Thoracic aorta (tissue), 2 donors: ENCODE data around the gene EHMT1. TPM values are rescaled to one million over a fixed set of nuclear protein-coding genes. Genes with fewer than 3 reads are reported as not detected.
A peak's percentile ranks its signal among the peaks of the same experiment; 100 is the strongest.
"Not testable (repeated sequence)": the region's sequence is repeated elsewhere in the genome, so short reads cannot be mapped to it uniquely, and the experiment has no call there.

ENCODE experiments used
- ATAC-seq: fragments of 150-250 bp; one replicate; pipeline ENCODE4 v1.8.0; 2017; ENCODE audit warnings: low read depth; ENCODE audit not compliant: insufficient number of reproducible peaks, low FRiP score
- DNase-seq: peaks from one replicate; pipeline ENCODE4 v3.0.0-alpha.2; 2020; ENCODE audit warnings: low spot score
- H3K27ac ChIP-seq, 2 donors: fragments of 200-600 bp; sonication (generic); 1 replicate in 1 of 2; 2 replicates in 1 of 2; pipeline ENCODE4 v1.5.1; 2016; ENCODE audit warnings: mild to moderate bottlenecking in 2 of 2, moderate library complexity in 2 of 2
- H3K27me3 ChIP-seq: fragments of 200-600 bp; sonication (generic); replicated peaks from 2 replicates; pipeline ENCODE4 v1.6.0; 2016; ENCODE audit warnings: mild to moderate bottlenecking; ENCODE audit not compliant: insufficient read depth
- H3K36me3 ChIP-seq: fragments of 200-600 bp; sonication (generic); one replicate; pipeline ENCODE4 v1.5.1; 2016
- H3K4me1 ChIP-seq, 2 donors: fragments of 200-600 bp; sonication (generic); 1 replicate in 1 of 2; 2 replicates in 1 of 2; pipeline versions ENCODE4 v1.5.1 to v1.6.0; 2016; ENCODE audit warnings: low read depth in 2 of 2, mild to moderate bottlenecking in 1 of 2; ENCODE audit not compliant: control insufficient read depth in 1 of 2
- H3K4me3 ChIP-seq: fragments of 200-600 bp; sonication (generic); 2 replicates; pipeline ENCODE4 v1.5.1; 2016; ENCODE audit warnings: mild to moderate bottlenecking
- H3K9me3 ChIP-seq: fragments of 200-600 bp; sonication (generic); 2 replicates; pipeline ENCODE4 v1.5.1; 2016
- total RNA-seq, 2 donors: library from RNA; depleted of rRNA; stranded (reverse); fragments of >200 nt; gene quantifications; one replicate each; pipeline versions ENCODE4 v1.1.0 to v1.2.3, GENCODE V29; 2016
- TF ChIP-seq, protein P1 (sequence below): fragments of 200-600 bp; sonication (generic); IDR thresholded peaks from one replicate; pipeline ENCODE4 v1.5.1; 2019; ENCODE audit warnings: antibody characterized with exemption

The EHMT1 gene
- total RNA-seq, 2 donors from 2014 or later = 67.6 to 150 TPM

GRCh38 chr9:137875354-137875753 lies 256.5 kb downstream of the EHMT1 start:
- peaks cover 0 to 6% of the 10 kb centered on the region in 2 donors for H3K4me1 ChIP-seq
- TF ChIP-seq, protein P1, sequence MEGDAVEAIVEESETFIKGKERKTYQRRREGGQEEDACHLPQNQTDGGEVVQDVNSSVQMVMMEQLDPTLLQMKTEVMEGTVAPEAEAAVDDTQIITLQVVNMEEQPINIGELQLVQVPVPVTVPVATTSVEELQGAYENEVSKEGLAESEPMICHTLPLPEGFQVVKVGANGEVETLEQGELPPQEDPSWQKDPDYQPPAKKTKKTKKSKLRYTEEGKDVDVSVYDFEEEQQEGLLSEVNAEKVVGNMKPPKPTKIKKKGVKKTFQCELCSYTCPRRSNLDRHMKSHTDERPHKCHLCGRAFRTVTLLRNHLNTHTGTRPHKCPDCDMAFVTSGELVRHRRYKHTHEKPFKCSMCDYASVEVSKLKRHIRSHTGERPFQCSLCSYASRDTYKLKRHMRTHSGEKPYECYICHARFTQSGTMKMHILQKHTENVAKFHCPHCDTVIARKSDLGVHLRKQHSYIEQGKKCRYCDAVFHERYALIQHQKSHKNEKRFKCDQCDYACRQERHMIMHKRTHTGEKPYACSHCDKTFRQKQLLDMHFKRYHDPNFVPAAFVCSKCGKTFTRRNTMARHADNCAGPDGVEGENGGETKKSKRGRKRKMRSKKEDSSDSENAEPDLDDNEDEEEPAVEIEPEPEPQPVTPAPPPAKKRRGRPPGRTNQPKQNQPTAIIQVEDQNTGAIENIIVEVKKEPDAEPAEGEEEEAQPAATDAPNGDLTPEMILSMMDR = no peak
- H3K27me3 ChIP-seq = no peaks in the 10 kb centered on the region
- no peaks in the 10 kb centered on the region for H3K36me3 ChIP-seq
- H3K4me3 ChIP-seq = no peak overlapping the region
- H3K9me3 ChIP-seq = no peaks in the 10 kb centered on the region
- ATAC-seq (no peak), DNase-seq (no peak)
- H3K27ac ChIP-seq = no peak overlapping the region

- no peaks in the 10 kb centered on the region for H3K9me3 ChIP-seq
- ATAC-seq = no peak
- no peaks in the 10 kb centered on the region for H3K36me3 ChIP-seq
- no peak overlapping the region for H3K4me3 ChIP-seq
- H3K4me1 ChIP-seq = peaks cover 0 to 6% of the 10 kb centered on the region in 2 donors
- DNase-seq = no peak
- TF ChIP-seq, protein P1 = no peak
- H3K27me3 ChIP-seq = no peaks in the 10 kb centered on the region
- no peak overlapping the region for H3K27ac ChIP-seq
These were observed 257.0 kb downstream of the EHMT1 start for GRCh38 chr9:137875846-137876245.

DNA sequence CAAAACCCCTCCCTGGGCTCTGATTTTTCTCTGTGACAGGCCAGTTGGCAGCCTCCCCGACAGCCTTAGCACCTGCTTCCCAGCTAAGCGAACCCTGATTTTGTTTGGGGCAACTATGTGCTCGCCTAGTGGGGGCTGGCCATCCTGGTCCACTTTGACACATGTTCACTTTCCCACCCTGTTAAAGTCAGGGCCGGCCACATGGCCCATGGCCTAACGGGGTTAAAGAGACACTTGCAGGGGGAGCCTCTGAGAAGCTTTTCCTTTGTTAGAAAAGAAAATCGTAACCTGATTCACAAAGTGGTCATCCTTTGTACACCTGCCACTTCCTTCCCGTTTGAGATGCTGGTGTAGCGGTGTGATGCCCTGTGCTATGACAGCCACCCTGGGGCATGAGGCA lies 257.5 kb downstream of the EHMT1 start:
- no peaks in the 10 kb centered on the region for H3K27me3 ChIP-seq
- no peaks in the 10 kb centered on the region for H3K9me3 ChIP-seq
- no peaks in the 10 kb centered on the region for H3K36me3 ChIP-seq
- DNase-seq (no peak), ATAC-seq (no peak)
- no peak overlapping the region for H3K27ac ChIP-seq
- no peak overlapping the region for H3K4me3 ChIP-seq
- H3K4me1 ChIP-seq = peaks cover 0 to 6% of the 10 kb centered on the region in 2 donors
- TF ChIP-seq, protein P1 = no peak

GRCh38 chr9:137876781-137877386 lies 258.1 kb downstream of the EHMT1 start:
- no peaks in the 10 kb centered on the region for H3K36me3 ChIP-seq
- H3K9me3 ChIP-seq = no peaks in the 10 kb centered on the region
- peaks cover 0 to 6% of the 10 kb centered on the region in 2 donors for H3K4me1 ChIP-seq
- ATAC-seq (no peak), DNase-seq (no peak)
- no peaks in the 10 kb centered on the region for H3K27me3 ChIP-seq
- no peak overlapping the region for H3K27ac ChIP-seq
- no peak overlapping the region for H3K4me3 ChIP-seq
- TF ChIP-seq, protein P1 = no peak

DNA sequence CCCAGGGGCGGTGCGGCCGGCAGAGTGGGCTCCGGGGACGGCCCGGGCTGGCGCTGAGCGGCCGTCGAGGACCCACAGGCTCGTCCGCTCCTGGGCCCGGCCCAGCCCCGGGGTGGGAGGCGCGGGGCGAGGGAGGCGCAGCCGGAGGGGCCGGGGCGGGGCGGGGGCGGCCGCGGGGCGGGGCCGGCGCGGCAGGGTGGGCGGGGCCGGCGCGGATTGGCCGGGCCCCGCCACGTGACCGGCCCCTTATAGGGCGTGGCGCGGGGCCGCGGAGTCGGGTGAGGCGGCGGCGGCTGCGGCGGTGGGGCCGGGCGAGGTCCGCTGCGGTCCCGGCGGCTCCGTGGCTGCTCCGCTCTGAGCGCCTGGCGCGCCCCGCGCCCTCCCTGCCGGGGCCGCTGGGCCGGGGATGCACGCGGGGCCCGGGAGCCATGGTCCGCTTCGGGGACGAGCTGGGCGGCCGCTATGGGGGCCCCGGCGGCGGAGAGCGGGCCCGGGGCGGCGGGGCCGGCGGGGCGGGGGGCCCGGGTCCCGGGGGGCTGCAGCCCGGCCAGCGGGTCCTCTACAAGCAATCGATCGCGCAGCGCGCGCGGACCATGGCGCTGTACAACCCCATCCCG lies 258.8 kb downstream of the EHMT1 start, which contains the start of gene CACNA1B:
Gene CACNA1B, plus strand, starts transcription at position 277 of the 617 bp plus-strand sequence. Its CDS starts 152 bp downstream, at position 429.
- H3K27ac ChIP-seq, H3K9me3 ChIP-seq, ATAC-seq, DNase-seq, H3K4me1 ChIP-seq, H3K27me3 ChIP-seq, H3K36me3 ChIP-seq: not testable (repeated sequence)
- peak within 1 kb of the TSS; percentile 50 for H3K4me3 ChIP-seq
